Sigmoid colon (tissue), 4 donors: ENCODE measurements around the gene LINGO1.

ENCODE experiments used
- CTCF ChIP-seq, 4 experiments: fragments of 450-650 bp in 3 of 4; fragments of 200-600 bp in 1 of 4; IDR thresholded peaks; one replicate each; pipeline ENCODE4 v1.5.1; 2016 to 2019; ENCODE audit warnings: antibody characterized with exemption in 4 of 4, mild to moderate bottlenecking in 3 of 4, moderate library complexity in 2 of 4
- EP300 ChIP-seq, 4 donors: sonication (generic); formaldehyde crosslinking; IDR thresholded peaks; one replicate each; pipeline ENCODE4 v1.6.1; 2017; ENCODE audit warnings: antibody characterized with exemption in 4 of 4
- POLR2A ChIP-seq, 2 donors: fragments of 450-650 bp; IDR thresholded peaks; one replicate each; pipeline ENCODE4 v1.6.1; 2016; ENCODE audit warnings: antibody characterized with exemption in 2 of 2, mild to moderate bottlenecking in 2 of 2, moderate library complexity in 2 of 2
- POLR2AphosphoS5 ChIP-seq, 4 donors: sonication (generic); formaldehyde crosslinking; IDR thresholded peaks; one replicate each; pipeline ENCODE4 v1.6.1; 2017; ENCODE audit warnings: antibody characterized with exemption in 4 of 4

GRCh38 chr15:77649017-77649416, 16.3 kb upstream of the LINGO1 start:
- TF ChIP-seq CTCF (IDR thresholded peaks at IDR 0.05): no peak
- no peak for TF ChIP-seq EP300 (IDR thresholded peaks at IDR 0.05)
- no peak for TF ChIP-seq POLR2A (IDR thresholded peaks at IDR 0.05)
- TF ChIP-seq POLR2AphosphoS5 (IDR thresholded peaks at IDR 0.05): no peak
